Upper lobe of left lung (tissue), 4 donors: ENCODE measurements around the gene DNMT3A.

Source experiments
- CTCF ChIP-seq, 6 experiments: fragments of 450-650 bp in 4 of 6; fragments of 200-600 bp in 2 of 6; sonication (generic) in 2 of 6; IDR thresholded peaks; one replicate each; pipeline ENCODE4 v1.5.1; 2016 to 2019; ENCODE audit warnings: antibody characterized with exemption in 6 of 6
- EP300 ChIP-seq, 4 donors: sonication (generic); formaldehyde crosslinking; IDR thresholded peaks; one replicate each; pipeline ENCODE4 v1.5.1; 2017; ENCODE audit warnings: antibody characterized with exemption in 4 of 4, control low read depth in 2 of 4
- POLR2A ChIP-seq, 4 donors: fragments of 450-650 bp; IDR thresholded peaks; one replicate each; pipeline ENCODE4 v1.5.1; 2016 to 2017; ENCODE audit warnings: antibody characterized with exemption in 4 of 4, mild to moderate bottlenecking in 2 of 4
- POLR2AphosphoS5 ChIP-seq, 2 donors: sonication (generic); formaldehyde crosslinking; IDR thresholded peaks; one replicate each; pipeline ENCODE4 v1.5.1; 2017; ENCODE audit warnings: antibody characterized with exemption in 2 of 2

GRCh38 chr2:25386971-25387875 lies 45.5 kb upstream of the DNMT3A start:
- TF ChIP-seq CTCF (IDR thresholded peaks at IDR 0.05): no peak
- TF ChIP-seq POLR2AphosphoS5 (IDR thresholded peaks at IDR 0.05): no peak
- no peak for TF ChIP-seq POLR2A (IDR thresholded peaks at IDR 0.05)
- no peak for TF ChIP-seq EP300 (IDR thresholded peaks at IDR 0.05)
